Memory B cell (primary cell): ENCODE measurements around the gene UNC45B.
"Not testable (repeated sequence)": the region's sequence is repeated elsewhere in the genome, so short reads cannot be mapped to it uniquely, and the experiment has no call there.

Experiments
- ATAC-seq: fragments of 150-1000 bp; cut with Tn5 transposase; 2 replicates; pipeline ENCODE4 v1.10.0; 2021; ENCODE audit warnings: low read depth, mild to moderate bottlenecking, moderate library complexity
- DNase-seq, 2 donors: peaks; one replicate each; pipeline ENCODE4 v3.0.0; 2022; ENCODE audit warnings: low spot score in 2 of 2
- H3K27ac Mint-ChIP-seq: one replicate; pipeline ENCODE4 v1.8.0; 2022; ENCODE audit warnings: mild to moderate bottlenecking, moderate library complexity, mixed read lengths
- H3K27me3 Mint-ChIP-seq: one replicate; pipeline ENCODE4 v1.8.0; 2022; ENCODE audit warnings: mixed read lengths
- H3K36me3 Mint-ChIP-seq: one replicate; pipeline ENCODE4 v1.8.0; 2022; ENCODE audit warnings: mild to moderate bottlenecking, mixed read lengths
- H3K4me1 Mint-ChIP-seq: one replicate; pipeline ENCODE4 v1.8.0; 2022; ENCODE audit warnings: mixed read lengths
- H3K4me3 Mint-ChIP-seq: one replicate; pipeline ENCODE4 v1.8.0; 2022; ENCODE audit warnings: mild to moderate bottlenecking, moderate library complexity, mixed read lengths
- H3K9me3 Mint-ChIP-seq: one replicate; pipeline ENCODE4 v1.8.0; 2022; ENCODE audit warnings: mixed read lengths

Gene UNC45B

GRCh38 chr17:35194001-35194400, 46.4 kb downstream of the UNC45B start, which contains the start of gene SLC35G3:
Gene SLC35G3 (minus strand): TSS chr17:35194393. CDS start chr17:35194307, 86 bp downstream.
- not testable (repeated sequence) for H3K27ac Mint-ChIP-seq, DNase-seq, ATAC-seq, H3K36me3 Mint-ChIP-seq, H3K4me3 Mint-ChIP-seq, H3K4me1 Mint-ChIP-seq, H3K27me3 Mint-ChIP-seq, H3K9me3 Mint-ChIP-seq

- H3K4me3 Mint-ChIP-seq, H3K9me3 Mint-ChIP-seq, ATAC-seq, H3K36me3 Mint-ChIP-seq, H3K4me1 Mint-ChIP-seq, H3K27ac Mint-ChIP-seq, DNase-seq: not testable (repeated sequence)
- H3K27me3 Mint-ChIP-seq, result peaks cover 14% of the 10 kb centered on the region
Observed at GRCh38 chr17:35195062-35195461, 47.4 kb downstream of the UNC45B start.

DNA sequence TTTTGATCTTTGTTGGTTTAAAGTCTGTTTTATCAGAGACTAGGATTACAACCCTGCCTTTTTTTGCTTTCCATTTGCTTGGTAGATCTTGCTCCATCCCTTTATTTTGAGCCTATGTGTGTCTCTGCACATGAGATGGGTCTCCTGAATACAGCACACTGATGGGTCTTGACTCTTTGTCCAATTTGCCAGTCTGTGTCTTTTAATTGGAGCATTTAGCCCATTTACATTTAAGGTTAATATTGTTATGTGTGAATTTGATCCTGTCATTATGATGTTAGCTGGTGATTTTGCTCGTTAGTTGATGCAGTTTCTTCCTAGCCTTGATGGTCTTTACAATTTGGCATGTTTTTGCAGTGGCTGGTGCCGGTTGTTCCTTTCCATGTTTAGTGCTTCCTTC, 55.0 kb downstream of the UNC45B start:
- not testable (repeated sequence) for DNase-seq, H3K4me1 Mint-ChIP-seq, ATAC-seq, H3K4me3 Mint-ChIP-seq, H3K36me3 Mint-ChIP-seq, H3K27ac Mint-ChIP-seq
- peaks cover 18% of the 10 kb centered on the region for H3K27me3 Mint-ChIP-seq
- H3K9me3 Mint-ChIP-seq, result peaks cover 11% of the 10 kb centered on the region

DNA sequence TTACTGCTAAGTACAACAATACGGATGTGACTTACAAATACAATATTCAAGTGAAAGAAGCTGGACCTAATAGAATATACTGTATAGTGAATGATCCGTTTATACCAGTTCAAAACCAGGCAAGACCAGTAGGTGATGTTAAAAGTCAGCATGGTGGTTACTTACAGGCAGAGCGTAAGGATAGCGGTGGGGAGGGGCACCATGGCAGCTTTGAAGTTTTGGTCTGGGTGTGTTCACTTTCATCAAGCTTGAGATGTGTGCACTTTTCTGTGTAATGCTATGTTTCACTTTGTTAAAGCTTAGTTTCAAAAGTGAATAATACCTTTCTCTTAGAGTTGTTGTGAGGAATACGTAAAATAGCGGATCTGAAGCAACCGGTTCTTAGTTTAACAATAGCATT, 63.1 kb downstream of the UNC45B start:
- DNase-seq (no peak), ATAC-seq (no peak)
- H3K9me3 Mint-ChIP-seq, result peaks cover 1% of the 10 kb centered on the region
- no peak overlapping the region for H3K4me3 Mint-ChIP-seq
- H3K27ac Mint-ChIP-seq, result no peak overlapping the region
- no peaks in the 10 kb centered on the region for H3K36me3 Mint-ChIP-seq
- peaks cover 2% of the 10 kb centered on the region for H3K4me1 Mint-ChIP-seq
- peaks cover 16% of the 10 kb centered on the region for H3K27me3 Mint-ChIP-seq

DNA sequence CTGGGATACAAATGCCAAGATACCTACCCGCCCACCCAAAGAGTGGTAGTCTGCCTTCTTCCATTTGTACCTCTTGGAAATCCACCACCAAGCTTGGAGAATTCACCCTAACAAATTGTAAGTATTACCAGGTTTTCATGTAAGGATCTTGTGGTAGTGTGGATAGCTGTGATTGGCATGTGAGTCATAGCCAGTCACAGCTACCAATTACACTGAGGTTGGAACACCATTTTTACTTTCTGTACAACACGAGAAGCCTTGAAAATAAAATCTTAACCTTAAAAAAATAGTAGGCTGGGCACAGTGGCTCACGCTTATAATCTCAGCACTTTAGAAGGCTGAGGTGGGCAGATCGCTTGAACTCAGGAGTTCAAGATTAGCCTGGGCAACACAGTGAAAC, 65.1 kb downstream of the UNC45B start:
- no peak for ATAC-seq
- H3K27me3 Mint-ChIP-seq, result peaks cover 12% of the 10 kb centered on the region
- H3K9me3 Mint-ChIP-seq, result peaks cover 1% of the 10 kb centered on the region
- peaks cover 4% of the 10 kb centered on the region for H3K4me1 Mint-ChIP-seq
- no peaks in the 10 kb centered on the region for H3K36me3 Mint-ChIP-seq
- no peak for DNase-seq
- H3K4me3 Mint-ChIP-seq, result no peak overlapping the region
- no peak overlapping the region for H3K27ac Mint-ChIP-seq

GRCh38 chr17:35213412-35213940, 65.9 kb downstream of the UNC45B start:
- peaks cover 4% of the 10 kb centered on the region for H3K4me1 Mint-ChIP-seq

GRCh38 chr17:35214192-35214591, 66.6 kb downstream of the UNC45B start:
- Mint-ChIP-seq H3K27ac (no peak overlapping the region), H3K36me3 (no peaks in the 10 kb centered on the region), H3K9me3 (peaks cover 1% of the 10 kb centered on the region), H3K27me3 (peaks cover 11% of the 10 kb centered on the region), H3K4me1 (peaks cover 4% of the 10 kb centered on the region), H3K4me3 (no peak overlapping the region)
- DNase-seq (no peak), ATAC-seq (no peak)

More at GRCh38 chr17:35213412-35213940, 65.9 kb downstream of the UNC45B start:
- no peak for ATAC-seq
- Mint-ChIP-seq H3K4me3 (no peak overlapping the region), H3K9me3 (peaks cover 1% of the 10 kb centered on the region), H3K27ac (no peak overlapping the region), H3K27me3 (peaks cover 12% of the 10 kb centered on the region), H3K36me3 (no peaks in the 10 kb centered on the region)
- no peak for DNase-seq

DNA sequence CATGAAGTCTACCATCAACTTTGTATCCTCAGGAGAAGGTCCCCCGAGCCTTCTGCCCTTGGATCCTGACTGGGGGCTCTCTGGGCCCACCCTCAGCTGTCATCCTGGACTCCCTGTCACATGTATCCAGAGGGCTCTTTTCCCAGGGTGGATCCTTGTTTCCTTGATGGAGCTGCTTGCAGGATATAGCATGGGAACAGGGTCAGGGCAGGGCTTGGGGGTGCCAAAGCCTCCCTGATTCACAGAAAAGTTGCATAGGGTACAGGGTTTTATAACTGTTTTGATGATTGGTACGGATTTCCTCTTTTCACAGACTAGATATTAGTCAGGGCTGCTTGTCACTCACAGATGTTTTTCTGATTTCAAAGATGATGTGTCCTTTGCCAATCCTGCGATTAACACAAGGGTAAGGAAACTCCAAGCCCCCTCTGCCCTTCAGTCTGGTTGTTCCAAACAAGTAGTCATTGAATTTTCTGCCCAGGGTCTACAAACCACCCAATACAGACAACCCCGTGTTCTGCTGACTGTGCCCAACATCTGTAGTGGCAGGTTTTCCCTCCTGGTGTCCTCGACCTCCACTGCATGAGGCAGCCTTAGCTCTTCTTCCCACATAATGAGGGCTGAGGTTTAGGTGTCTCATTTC, 67.1 kb downstream of the UNC45B start:
- no peak for ATAC-seq
- H3K27ac Mint-ChIP-seq, result no peak overlapping the region
- no peaks in the 10 kb centered on the region for H3K9me3 Mint-ChIP-seq
- peaks cover 7% of the 10 kb centered on the region for H3K27me3 Mint-ChIP-seq
- H3K36me3 Mint-ChIP-seq, result no peaks in the 10 kb centered on the region
- H3K4me3 Mint-ChIP-seq, result no peak overlapping the region
- H3K4me1 Mint-ChIP-seq, result peaks cover 4% of the 10 kb centered on the region
- DNase-seq, result no peak

DNA sequence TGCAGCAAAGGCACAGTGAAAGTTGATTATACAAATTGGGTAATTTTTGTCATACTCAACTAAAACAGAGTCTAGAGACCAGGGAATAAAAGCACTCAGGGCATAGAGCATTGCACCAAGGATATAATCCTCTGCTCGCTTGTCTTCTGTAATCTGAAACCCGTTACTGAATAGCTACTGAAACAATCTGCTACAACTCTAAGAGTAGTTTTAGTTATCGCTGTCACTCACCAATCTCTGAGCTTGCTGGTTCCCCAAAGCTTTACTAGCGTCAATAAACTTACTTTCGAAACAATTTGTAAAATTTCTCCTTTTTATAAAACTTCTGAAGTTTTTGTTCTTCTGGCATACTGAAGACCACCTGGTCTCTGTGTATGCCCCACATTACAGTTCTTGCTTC, 69.5 kb downstream of the UNC45B start:
- no peak for ATAC-seq

DNA sequence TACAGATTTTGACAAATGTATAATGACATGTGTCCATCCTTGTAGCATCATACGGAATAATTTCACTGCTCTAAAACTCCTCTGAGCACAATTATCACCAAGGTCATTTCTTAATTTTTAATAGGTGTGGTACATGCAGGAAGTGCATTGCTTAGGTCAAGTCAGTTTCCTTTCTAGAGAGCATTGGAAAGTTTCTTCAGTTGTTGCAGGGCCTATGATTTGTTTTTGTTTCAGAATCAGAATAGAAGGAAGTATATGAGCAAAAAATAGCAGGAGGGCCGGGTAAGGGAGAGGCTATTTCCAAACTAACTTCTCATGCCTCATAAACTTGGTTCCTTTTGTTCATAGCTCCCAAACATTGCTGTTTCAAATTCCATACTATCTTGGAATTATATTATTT, 71.3 kb downstream of the UNC45B start:
- Mint-ChIP-seq H3K27ac (no peak overlapping the region), H3K9me3 (no peaks in the 10 kb centered on the region), H3K4me1 (peaks cover 4% of the 10 kb centered on the region), H3K4me3 (no peak overlapping the region), H3K36me3 (no peaks in the 10 kb centered on the region), H3K27me3 (peaks cover 4% of the 10 kb centered on the region)
- ATAC-seq (no peak), DNase-seq (no peak)

More for the DNA sequence above, 69.5 kb downstream of the UNC45B start:
- Mint-ChIP-seq H3K4me3 (no peak overlapping the region), H3K27me3 (peaks cover 4% of the 10 kb centered on the region), H3K27ac (no peak overlapping the region), H3K9me3 (no peaks in the 10 kb centered on the region), H3K4me1 (peaks cover 4% of the 10 kb centered on the region), H3K36me3 (no peaks in the 10 kb centered on the region)
- no peak for DNase-seq

DNA sequence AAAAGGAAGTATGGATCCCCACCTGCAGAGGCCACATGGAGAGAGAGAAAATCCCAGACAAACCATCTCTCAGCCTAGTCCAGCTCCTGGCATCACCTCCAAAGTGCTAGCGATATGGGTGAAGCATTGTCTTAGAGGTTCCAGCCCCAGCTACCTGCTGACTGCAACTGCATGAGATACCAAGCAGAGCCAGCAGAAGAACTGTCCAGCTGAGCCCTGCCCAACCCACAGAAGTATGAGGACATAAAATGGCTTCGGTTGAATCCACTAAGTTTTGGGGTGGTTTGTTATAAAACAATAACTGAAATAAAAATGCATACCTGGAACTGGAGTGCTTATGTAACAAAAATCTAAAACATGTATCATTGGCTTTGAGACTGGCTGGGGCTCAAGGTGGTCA, 74.8 kb downstream of the UNC45B start:
- H3K27me3 Mint-ChIP-seq, result peaks cover 5% of the 10 kb centered on the region
- H3K27ac Mint-ChIP-seq, result no peak overlapping the region
- ATAC-seq, result no peak
- no peak overlapping the region for H3K4me3 Mint-ChIP-seq
- no peaks in the 10 kb centered on the region for H3K36me3 Mint-ChIP-seq
- no peaks in the 10 kb centered on the region for H3K9me3 Mint-ChIP-seq
- DNase-seq, result no peak
- H3K4me1 Mint-ChIP-seq, result no peaks in the 10 kb centered on the region

GRCh38 chr17:35224436-35224835, 76.8 kb downstream of the UNC45B start:
- Mint-ChIP-seq H3K36me3 (no peaks in the 10 kb centered on the region), H3K9me3 (no peaks in the 10 kb centered on the region), H3K4me3 (no peak overlapping the region), H3K27ac (no peak overlapping the region), H3K4me1 (no peaks in the 10 kb centered on the region), H3K27me3 (peaks cover 4% of the 10 kb centered on the region)
- no peak for ATAC-seq
- DNase-seq, result no peak

DNA sequence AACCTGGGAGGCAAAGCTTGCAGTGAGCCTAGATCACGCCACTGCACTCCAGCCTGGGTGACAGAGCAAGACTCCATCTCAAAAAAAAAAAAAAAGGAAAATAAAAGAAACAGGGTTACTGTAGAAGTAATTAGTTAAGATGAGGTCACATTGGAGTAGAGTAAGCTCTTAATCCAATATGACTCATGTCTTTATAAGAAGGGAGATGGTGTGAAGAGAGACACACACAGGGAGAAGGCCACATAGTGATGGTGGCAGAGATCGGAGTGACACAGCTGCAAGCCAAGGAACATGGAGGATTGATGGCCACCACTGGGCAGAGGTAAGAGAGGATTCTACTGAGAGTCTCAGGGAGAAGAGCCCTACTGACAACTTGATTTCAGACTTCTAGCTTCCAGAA, 79.9 kb downstream of the UNC45B start:
- Mint-ChIP-seq H3K27ac (no peak overlapping the region), H3K4me3 (no peak overlapping the region), H3K9me3 (no peaks in the 10 kb centered on the region), H3K36me3 (no peaks in the 10 kb centered on the region), H3K4me1 (no peaks in the 10 kb centered on the region), H3K27me3 (peaks cover 11% of the 10 kb centered on the region)
- no peak for ATAC-seq
- DNase-seq, result no peak

- Mint-ChIP-seq H3K27ac (no peak overlapping the region), H3K27me3 (peaks cover 11% of the 10 kb centered on the region), H3K4me1 (no peaks in the 10 kb centered on the region), H3K36me3 (no peaks in the 10 kb centered on the region), H3K4me3 (no peak overlapping the region), H3K9me3 (no peaks in the 10 kb centered on the region)
- DNase-seq, result no peak
- no peak for ATAC-seq
Observed at GRCh38 chr17:35229638-35230037, 82.0 kb downstream of the UNC45B start.

DNA sequence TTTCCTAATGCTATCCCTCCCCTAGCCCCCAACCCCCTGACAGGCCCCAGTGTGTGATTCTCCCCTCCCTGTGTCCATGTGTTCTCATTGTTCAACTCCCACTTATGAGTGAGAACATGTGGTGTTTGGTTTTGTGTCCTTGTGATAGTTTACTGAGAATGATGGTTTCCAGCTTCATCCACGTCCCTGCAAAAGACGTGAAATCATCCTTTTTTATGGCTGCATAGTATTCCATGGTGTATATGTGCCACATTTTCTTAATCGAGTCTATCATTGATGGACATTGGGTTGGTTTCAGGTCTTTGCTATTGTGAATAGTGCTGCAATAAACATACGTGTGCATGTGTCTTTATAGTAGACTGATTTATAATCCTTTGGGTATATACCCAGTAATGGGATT, 86.7 kb downstream of the UNC45B start:
- H3K36me3 Mint-ChIP-seq, H3K4me3 Mint-ChIP-seq, DNase-seq, H3K27ac Mint-ChIP-seq, ATAC-seq, H3K4me1 Mint-ChIP-seq, H3K9me3 Mint-ChIP-seq: not testable (repeated sequence)
- H3K27me3 Mint-ChIP-seq, result peaks cover 18% of the 10 kb centered on the region
